AG09319 (cell line): ENCODE results near the gene DNAJC16.
A peak's percentile ranks its signal among the peaks of the same experiment; 100 is the strongest.
"Not testable (repeated sequence)": the region's sequence is repeated elsewhere in the genome, so short reads cannot be mapped to it uniquely, and the experiment has no call there.

Experiments
- DNase-seq: peaks from one replicate; pipeline ENCODE4 v3.0.0-alpha.2; 2010; ENCODE audit warnings: low read depth; ENCODE audit errors: extremely low read depth
- TF ChIP-seq, protein P1 (sequence below): IDR thresholded peaks from 2 replicates; pipeline ENCODE4 v1.5.1; 2011; ENCODE audit warnings: low read depth, mild to moderate bottlenecking, inconsistent platforms, low read length, moderate library complexity

Gene DNAJC16

DNA sequence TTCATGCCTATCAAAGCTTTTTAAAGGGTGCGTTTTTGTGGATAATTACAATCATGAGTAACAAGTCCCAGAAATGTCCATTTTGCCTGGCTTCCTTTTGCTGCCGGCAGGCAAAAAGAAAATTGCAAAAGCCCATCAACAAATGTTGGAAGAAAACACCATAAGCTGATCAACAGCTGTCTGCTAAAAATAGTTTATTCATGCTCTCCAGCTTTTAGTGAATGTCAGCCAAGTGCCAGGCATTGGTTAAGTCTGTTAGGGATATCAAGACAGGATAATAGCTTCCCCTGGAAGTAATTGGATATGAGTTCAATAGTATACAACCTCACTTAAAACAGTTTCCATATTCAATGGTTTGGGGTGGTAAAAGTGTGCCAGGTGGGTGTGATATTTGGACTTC, 71.8 kb downstream of the DNAJC16 start:
- no peak for DNase-seq
- TF ChIP-seq, protein P1, sequence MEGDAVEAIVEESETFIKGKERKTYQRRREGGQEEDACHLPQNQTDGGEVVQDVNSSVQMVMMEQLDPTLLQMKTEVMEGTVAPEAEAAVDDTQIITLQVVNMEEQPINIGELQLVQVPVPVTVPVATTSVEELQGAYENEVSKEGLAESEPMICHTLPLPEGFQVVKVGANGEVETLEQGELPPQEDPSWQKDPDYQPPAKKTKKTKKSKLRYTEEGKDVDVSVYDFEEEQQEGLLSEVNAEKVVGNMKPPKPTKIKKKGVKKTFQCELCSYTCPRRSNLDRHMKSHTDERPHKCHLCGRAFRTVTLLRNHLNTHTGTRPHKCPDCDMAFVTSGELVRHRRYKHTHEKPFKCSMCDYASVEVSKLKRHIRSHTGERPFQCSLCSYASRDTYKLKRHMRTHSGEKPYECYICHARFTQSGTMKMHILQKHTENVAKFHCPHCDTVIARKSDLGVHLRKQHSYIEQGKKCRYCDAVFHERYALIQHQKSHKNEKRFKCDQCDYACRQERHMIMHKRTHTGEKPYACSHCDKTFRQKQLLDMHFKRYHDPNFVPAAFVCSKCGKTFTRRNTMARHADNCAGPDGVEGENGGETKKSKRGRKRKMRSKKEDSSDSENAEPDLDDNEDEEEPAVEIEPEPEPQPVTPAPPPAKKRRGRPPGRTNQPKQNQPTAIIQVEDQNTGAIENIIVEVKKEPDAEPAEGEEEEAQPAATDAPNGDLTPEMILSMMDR: no peak

DNA sequence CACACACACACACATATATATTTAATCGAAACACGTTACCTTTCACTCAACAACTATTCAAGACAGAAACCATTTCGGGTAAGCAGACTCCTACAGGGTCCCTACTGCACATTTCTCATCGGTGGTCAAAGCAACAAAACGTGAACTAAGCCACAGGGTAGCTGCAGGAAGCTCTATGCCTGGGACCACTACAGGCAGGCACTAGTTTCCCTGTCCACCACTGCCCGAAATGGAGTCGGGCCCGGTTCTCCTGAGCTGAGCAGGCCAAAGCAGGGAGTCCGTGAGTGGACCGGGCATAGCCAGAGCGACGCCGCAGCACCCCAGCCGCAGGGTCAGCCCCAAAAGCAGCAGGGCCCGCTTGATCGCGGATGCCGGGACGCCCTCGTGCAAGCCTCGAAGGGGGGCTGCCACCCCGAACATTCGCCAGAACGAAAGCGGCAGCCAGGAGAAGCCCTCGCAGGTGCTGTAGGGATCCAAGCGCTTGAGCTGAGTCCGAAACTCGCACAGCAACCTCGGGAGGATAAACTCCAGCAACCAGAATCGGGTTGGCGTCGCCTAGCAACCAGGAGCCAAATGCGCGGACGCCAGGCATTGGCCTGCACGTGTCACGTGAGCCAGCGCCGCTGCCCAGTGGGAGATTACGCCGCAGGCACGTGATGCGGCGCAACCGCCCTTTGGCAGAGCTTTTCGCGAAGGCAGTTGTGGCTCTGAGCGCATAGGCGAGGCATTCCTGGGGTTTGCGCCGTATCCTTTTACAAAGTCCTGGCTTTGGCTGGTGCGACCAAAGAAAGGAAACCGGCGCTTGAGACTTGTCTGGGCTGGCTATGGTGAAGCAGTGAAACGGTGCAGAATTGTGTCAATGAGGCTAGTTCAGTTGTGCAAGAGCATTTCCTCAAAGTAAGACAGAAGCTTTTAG, 76.7 kb downstream of the DNAJC16 start:
- TF ChIP-seq, protein P1: no peak
- peak; percentile 83 for DNase-seq

DNA sequence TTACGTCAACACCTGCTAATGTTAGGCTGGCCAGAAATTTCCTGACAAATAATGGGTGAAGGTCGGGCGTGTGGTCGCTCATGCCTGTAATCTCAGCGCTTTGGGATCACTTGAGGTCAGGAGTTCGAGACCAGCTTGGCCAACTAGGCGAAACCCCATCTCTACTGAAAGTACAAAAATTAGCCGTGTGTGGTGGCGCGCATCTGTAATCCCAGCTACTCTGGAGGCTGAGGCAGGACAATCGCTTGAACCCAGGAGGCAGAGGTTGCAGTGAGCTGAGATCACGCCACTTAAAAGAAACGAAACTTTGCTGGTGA, 77.3 kb downstream of the DNAJC16 start:
- not testable (repeated sequence) for DNase-seq

DNA sequence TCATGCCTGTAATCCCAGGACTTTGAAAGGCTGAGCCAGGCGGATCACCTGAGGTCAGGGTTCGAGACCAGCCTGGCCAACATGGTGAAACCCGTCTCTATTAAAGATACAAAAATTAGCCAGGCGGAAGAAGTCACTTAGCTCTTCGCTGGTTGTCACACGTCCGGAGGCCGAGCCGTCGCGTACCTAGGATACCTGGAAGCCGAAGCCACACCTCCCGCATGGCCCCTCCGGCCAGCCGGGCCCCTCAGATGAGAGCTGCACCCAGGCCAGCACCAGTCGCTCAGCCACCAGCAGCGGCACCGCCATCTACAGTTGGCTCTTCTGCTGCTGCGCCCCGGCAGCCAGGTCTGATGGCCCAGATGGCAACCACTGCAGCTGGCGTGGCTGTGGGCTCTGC, 77.8 kb downstream of the DNAJC16 start:
- DNase-seq: not testable (repeated sequence)

DNA sequence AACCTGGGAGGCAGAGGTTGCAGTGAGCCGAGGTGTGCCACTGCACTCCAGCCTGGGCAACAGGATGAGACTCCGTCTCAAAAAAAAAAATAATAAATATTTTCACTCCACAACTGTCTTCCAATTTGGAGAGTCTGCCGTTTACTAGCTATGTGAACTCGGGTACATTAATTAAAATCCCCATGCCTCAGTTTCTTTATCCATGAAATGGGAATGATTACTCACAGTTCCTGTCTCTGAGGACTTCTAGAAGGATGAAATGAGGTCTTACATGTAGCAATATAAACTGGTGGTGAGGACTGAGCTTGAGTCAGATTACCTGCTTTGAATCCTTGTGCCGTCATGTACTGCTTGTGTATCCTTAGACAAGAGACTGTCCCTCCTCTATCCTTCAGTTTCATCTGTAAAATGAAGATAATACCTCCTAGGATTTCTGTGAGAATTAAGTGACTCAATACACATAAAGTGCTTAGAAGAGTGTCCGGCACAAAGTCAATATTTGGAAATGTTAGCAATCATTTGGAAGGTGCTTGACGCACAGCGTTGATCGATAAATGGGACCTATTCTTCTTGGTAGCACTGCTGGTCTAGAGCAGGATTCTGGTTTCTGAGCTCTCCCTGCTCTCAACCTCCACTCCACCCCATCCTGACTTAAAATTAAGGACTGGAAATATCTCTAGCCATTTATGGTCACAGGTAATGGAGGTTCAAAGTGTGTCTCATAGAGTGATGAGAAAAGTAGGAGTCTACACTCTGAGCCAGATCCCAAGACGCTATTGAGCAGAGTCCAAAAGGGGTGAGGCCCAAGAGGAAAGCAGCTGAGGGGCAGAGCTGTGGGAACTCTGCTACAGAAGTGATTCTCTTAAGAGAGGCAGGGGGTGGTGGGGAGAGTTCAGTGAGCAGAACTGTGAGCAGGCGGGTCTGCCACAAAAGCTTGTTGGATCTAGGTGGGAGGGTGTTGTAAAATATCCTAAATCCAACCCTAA, 79.0 kb downstream of the DNAJC16 start:
- DNase-seq: no peak
- TF ChIP-seq, protein P1: no peak

DNA sequence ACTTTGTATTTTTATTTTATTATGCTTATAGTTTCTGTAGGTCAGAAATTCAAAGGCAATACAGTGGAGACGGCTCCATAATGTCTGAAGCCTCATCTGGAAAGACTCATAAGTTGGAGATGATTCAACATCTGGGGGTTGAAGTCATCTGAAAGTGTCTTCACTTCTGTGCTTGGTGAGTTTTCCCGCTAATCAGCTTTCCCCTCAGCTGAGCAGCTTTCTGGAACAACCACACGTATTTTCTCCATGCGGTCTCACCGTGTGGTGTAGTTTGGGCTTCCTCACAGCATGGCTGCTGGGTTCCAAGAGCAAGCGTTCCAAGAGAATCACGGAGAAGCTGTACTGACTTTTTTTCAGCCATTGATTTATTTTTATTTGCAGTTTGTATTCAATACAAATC, 83.0 kb downstream of the DNAJC16 start:
- no peak for DNase-seq
- TF ChIP-seq, protein P1: no peak

DNA sequence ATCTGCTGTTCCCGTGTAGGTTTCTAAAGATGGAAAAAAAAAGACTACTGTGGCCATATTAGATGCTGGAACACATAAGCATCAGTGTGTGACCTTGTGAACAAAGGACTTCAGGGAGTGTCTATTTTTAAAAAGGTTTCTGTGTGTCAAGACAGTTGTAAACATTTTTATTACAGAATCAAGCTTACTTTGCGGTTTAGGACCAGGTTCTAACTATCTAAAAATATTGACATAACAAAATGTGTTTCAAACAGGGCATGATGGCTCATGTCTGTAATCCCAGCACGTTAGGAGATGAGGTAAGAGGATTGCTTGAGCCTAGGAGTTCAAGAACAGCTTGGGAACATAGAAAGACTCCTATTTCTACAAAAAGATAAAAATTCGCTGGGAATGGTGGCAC, 83.5 kb downstream of the DNAJC16 start:
- no peak for DNase-seq
- TF ChIP-seq, protein P1: no peak
